HG03469 (cell line): ENCODE results near the gene SOBP.

Experiments
- ATAC-seq: cut with Tn5 transposase; IDR thresholded peaks from one replicate; pipeline ENCODE4 v1.9.1; 2021; ENCODE audit warnings: mild to moderate bottlenecking, moderate library complexity, moderate number of reproducible peaks; ENCODE audit not compliant: unreplicated experiment

SOBP gene

GRCh38 chr6:107653861-107654394 is 164.0 kb downstream of the SOBP start:
- ATAC-seq, result no peak

GRCh38 chr6:107654764-107655163 is 164.8 kb downstream of the SOBP start:
- no peak for ATAC-seq

GRCh38 chr6:107655245-107655644 is 165.3 kb downstream of the SOBP start:
- no peak for ATAC-seq

- no peak for ATAC-seq
Observed at GRCh38 chr6:107655864-107656263, 165.9 kb downstream of the SOBP start.

DNA sequence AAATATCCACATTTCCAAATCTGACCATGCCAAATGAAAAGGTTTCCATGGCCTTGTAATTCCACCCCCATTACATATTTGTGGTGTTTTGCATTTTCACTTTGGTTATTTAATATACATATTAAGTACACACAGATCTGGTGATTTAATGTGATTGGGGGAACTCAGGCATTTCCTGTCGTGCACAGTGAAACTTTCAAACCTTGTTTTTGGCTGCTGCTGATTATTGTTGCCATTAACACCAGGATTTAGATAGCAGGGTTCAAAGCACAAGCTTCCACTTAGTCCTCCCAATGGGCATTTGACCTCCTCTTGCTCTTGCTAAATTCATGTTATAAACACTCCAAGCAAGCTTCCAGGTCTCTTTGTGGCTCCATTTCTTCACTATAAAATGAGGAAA is 166.5 kb downstream of the SOBP start:
- no peak for ATAC-seq

GRCh38 chr6:107656883-107657282 is 167.0 kb downstream of the SOBP start:
- ATAC-seq, result no peak

- ATAC-seq, result no peak
Observed at GRCh38 chr6:107657373-107657754, 167.4 kb downstream of the SOBP start.

DNA sequence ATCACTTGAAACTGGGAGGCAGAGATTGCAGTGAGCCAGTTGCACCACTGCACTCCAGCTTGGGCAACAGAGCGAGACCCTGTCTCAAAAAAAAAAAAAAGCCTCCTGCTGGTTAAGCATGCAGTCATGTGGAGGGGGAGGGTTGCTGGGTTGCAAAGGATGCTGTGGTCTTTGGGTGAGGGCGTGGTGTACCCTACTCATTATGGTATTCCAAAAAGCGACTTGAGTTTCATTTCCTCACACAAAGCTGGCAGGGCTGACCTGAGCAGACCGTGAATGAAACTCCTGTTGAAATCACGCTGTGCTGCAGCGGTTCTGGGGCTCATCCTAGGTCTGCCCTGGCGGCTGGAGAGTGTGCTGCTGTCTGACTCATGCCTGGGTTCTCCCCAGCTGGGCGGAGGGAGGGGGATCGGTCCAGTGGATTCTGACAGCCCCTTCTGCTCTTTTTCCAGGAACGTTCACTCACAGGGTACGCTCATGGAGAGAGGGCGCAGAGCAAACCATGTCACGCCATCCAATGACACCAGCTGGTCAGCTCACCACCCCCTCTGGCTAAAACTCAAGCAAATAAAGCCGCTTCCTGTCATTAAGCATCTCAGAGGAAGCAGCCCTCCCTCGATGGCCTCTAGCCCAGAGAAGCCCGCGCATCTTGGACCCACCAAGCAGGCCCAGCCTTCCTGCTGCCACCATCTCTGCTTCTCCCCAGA is 168.0 kb downstream of the SOBP start:
- peak; percentile 76 for ATAC-seq

DNA sequence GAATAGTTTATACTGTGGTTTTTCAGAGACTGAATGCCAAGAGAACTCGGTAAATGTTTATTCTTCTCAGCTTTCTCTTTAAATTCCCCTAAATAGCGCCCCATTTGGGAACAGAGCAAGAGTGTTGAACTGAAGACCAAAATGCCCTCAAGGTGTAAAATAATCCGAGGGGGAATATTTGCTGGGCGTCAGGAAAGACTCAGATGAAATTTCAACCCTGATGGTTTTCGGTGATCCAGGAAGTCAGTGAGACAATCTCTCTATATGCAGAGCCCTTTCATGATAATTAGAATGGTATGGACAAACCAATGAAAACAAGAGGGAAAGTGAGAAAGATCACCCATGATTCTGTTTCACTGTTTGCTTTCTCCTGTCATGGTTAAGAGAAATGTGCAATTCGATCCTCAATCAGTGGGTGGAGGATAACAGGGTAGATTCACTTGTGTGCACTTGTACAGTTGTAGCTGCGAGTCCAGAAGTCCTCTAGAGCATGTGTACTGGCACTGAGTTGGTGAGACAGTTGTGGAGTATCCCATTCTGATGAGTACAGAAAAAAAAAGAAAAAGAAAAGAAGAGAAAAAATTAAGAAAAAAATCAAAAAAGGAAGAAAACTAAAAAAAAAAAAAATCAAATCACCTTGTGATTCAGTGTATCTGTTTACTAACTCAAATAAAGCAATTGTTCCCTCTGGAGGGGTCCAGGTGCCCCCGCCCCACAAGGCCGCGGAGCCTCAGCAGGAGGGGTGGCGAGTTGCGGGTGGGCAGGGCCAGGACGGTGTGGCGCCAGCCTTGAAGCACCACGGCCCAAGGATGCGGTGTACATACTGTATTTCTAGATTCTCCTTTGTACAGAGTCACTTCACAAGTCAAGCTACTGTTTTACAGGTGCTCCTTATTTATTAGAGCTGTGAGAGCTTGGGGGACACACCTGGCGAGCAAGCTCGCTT is 169.3 kb downstream of the SOBP start:
- no peak for ATAC-seq

DNA sequence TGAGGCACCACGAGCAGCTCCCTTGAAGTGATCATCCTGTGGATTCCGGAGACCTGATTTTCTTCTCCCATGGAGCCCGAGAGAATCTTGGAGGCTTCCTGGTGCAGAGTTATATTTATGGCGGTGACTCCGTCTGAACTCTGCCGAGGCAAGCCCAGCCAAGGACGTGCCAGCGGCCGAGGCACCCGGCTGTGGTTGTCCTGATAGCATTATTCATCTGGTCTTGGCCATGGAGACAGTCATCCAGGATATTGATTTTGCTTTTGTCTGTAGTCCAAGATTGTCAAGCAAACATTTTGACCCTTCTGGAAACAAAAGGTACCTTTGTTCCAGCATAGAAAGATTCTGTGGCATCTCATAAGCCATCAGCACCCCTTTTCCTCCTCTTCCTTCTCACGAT is 170.9 kb downstream of the SOBP start:
- no peak for ATAC-seq

- ATAC-seq, result no peak
Observed at GRCh38 chr6:107661291-107661690, 171.4 kb downstream of the SOBP start.

- ATAC-seq, result no peak
Observed at GRCh38 chr6:107662333-107662732, 172.4 kb downstream of the SOBP start.

DNA sequence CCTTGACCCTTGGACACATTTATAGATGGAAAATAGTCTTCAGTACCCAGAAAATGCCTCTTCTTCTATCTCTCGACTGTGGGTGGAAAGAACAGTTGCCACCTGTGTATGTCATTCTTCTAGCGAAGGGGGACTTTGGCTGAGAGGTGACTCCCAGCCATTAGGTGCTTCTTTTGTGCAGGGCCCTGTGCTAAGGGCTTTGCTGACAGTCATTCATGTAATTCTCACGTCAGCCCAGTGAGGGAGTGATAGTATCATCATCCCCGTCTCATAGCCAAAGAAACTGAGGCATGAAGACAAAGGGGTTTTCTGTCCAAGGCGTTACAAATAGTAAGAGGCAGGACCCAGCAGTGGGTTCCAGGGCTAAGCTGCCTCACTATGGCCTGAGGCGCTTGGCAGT is 173.4 kb downstream of the SOBP start:
- no peak for ATAC-seq

DNA sequence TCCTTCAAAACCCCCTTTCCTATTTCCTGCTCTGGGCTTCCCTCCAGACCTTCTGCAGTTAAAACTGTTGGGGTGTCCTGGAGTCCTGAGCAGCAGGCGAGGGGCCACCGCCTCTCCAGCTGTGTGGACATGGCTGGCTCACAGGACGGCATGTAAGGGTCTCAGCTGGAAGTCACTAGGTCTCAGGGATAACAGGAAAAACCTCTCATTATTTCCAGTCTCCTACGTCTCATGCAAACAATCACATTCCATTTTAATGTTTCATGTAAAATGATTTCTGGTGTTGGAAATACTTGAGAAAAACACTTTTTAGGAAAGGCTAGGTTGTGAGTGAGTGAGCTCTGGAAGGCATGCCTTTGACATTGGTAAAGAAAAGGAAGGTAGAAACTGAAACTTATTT is 175.5 kb downstream of the SOBP start:
- no peak for ATAC-seq

DNA sequence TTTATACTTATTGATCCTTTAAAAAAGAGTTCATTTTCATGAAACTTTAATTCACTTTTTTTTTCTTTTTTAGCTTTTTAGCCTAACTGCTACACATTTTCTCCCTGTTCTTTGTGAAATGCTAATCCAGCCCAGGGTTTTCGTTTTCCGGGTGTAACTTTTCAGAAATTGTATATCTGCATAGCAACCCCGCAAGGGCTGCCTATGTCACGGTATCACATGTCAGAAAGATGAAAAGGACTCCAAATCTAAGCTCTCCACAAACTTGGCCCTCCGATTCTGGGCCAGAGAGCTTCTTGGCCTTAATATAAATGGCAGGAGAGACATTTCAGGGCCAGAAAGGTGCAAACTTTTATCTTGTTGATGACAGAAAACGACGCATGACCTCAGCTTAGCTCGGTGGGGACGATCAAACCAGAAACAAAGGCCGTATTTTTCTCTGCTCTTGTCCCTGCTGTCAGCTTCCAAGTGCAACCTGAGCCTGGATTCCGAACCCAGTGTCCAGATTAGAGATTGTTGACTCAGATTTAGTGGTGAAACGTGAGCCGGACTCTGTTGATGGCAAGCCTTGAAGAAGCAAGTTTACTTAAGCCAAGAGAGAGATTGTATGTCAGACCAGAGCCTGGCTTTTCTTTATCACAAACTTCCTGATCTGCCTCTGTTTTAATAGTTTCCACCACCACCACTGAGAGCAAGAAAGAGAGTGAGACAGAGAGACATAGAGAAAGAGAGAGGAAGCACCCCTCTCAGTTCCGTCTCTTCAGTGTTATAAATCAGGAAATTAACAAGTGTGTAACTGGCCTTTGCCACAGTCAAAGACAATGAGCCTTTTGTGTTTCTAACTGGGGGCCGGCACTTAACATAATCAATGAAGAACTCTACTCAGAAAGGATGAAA is 176.4 kb downstream of the SOBP start:
- no peak for ATAC-seq

GRCh38 chr6:107666981-107667601 is 177.2 kb downstream of the SOBP start:
- no peak for ATAC-seq

DNA sequence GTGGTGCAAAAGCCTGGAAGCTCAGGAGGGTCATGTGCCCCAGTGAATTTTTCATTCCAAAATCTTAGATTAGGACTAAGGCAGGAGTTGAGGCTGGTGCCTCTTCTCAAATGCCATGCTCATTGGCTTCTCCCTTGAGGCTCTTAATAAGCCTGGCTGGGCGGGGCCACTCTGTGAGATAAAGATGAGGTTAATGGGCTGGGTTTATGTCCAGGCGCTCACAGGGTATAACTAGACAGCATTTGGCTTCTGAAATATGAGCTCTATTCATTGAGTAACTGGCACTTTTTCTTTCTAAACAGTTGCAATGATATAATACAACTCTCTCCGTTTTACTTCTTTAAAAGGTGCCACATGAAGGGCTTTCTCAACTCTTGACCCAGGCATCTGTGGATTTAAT is 177.9 kb downstream of the SOBP start:
- no peak for ATAC-seq

DNA sequence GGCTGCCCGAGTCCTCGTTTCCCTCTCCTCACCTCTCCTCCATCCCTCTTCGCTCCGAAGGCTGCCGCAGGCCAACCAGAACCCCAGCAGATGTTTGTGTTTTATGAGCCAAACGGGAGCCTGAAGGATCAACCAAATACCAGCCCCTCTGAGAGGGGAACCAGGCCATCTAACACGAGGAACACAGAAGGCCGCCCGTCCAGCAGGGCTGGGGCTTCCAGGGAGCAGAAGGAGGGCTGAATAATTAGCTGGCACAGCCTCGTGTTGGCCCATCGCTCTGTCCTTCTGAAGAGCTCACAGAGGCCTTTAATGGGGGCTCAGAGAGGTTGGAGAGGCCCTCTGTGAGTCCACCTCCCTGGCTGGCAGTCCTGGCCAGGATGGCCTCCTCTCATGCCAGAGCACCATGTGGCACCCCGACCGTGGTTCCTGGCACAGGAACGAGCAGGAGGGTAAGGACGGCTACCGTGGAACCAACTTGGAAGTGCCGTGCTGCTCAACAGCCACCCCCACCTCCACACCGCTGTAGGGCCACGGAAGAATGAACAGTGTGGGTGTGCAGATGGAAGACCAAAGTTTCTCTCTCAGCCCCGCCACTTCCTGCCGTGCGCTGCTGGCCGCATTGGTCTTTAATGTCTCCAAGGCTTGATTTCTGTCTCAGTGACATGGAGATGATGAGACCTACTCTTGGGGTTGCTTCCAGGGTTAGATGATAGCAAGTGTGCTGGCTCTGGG is 179.0 kb downstream of the SOBP start:
- ATAC-seq, result peak; percentile 80

DNA sequence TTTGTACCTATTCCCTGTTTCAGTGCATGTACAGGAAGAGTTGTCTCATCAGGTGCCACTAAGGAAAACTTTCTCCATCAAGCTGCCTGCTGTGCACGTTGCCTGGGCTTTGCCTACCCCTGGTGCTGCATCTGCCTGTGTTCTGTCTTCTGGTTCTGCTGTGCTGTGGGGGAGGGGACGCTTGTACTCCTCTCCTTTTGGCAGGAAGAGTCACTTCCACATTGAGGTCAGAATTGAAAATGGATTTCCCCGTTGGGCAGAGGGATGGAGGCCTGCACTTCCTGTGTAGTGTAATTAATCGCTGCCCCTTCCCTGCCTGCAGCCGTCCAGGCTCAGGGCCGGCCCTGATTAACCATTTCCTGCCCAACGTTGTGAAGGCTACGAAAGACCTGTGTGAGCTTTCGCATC is 180.9 kb downstream of the SOBP start:
- ATAC-seq, result no peak

DNA sequence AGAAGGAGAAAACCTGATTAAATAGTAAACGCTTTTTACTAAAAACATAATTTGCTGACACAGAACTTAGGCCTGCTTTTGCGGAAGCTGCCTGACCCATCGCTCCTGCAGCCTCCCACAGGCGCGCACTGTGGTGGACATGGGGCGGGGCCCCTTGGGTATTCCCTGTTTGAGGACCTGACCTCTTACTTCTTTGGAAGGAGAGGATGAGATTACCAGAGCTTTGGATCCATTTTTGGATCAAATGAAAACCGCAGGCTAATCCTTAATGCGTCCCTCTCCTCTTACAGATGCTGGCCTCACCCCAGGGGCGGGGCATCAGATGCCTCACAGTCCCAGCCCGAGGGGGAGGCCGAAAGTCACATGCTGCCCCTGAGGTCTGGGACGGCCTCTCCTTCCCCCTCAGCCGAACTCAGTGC is 183.2 kb downstream of the SOBP start:
- no peak for ATAC-seq
